K562 (cell line): ENCODE measurements around the gene UBE2V1. TPM values are rescaled to one million over a fixed set of nuclear protein-coding genes. Genes with fewer than 3 reads are reported as not detected.

ENCODE experiments used
- CHD2 ChIP-seq: IDR thresholded peaks from 2 replicates; pipeline ENCODE4 v1.6.1; 2011; ENCODE audit warnings: low read depth, low read length
- CXXC5 ChIP-seq: fragments of 250-450 bp; sonication (Bioruptor Pico); IDR thresholded peaks from 2 replicates; pipeline ENCODE4 v1.8.0; 2022; ENCODE audit warnings: inconsistent platforms, mild to moderate bottlenecking, moderate library complexity
- DPF2 ChIP-seq: fragments of 450-650 bp; IDR thresholded peaks from 2 replicates; pipeline ENCODE4 v1.6.1; 2016
- E2F6 ChIP-seq, 2 experiments: IDR thresholded peaks; 2 replicates each; pipeline ENCODE4 v1.6.1; 2011; ENCODE audit warnings: borderline replicate concordance in 1 of 2, control low read depth in 1 of 2, low read depth in 1 of 2, low read length in 1 of 2, mild to moderate bottlenecking in 1 of 2, mixed read lengths in 1 of 2, moderate library complexity in 1 of 2; ENCODE audit not compliant: insufficient read depth in 1 of 2, insufficient read length in 1 of 2, poor library complexity in 1 of 2, severe bottlenecking in 1 of 2; ENCODE audit errors: extremely low read depth in 1 of 2
- EP300 ChIP-seq: IDR thresholded peaks from 2 replicates; pipeline ENCODE4 v1.6.1; 2012; ENCODE audit warnings: low read length, improper control_type of control experiment
- EWSR1 ChIP-seq: fragments of 450-650 bp; IDR thresholded peaks from 2 replicates; pipeline ENCODE4 v1.6.1; 2018; ENCODE audit warnings: borderline replicate concordance, mild to moderate bottlenecking, low read depth, moderate library complexity; ENCODE audit not compliant: partially characterized antibody
- MAX ChIP-seq: sonication (generic); formaldehyde crosslinking; IDR thresholded peaks from 2 replicates; pipeline ENCODE4 v1.9.0; 2022; ENCODE audit warnings: mild to moderate bottlenecking, missing genetic modification reagents
- NR2C1 ChIP-seq, 2 experiments: fragments of 450-650 bp; IDR thresholded peaks; 2 replicates each; pipeline ENCODE4 v1.6.1; 2017; ENCODE audit warnings: mild to moderate bottlenecking in 2 of 2, antibody characterized with exemption in 1 of 2, inconsistent platforms in 1 of 2, missing compliant biosample characterization in 1 of 2, missing genetic modification characterization in 1 of 2
- NR4A1 ChIP-seq, 2 experiments: fragments of 250-450 bp in 1 of 2; fragments of 450-650 bp in 1 of 2; sonication (Bioruptor Pico) in 1 of 2; IDR thresholded peaks; 2 replicates each; pipeline versions ENCODE4 v1.4.0 to v1.6.1; 2016 to 2020; ENCODE audit warnings: mild to moderate bottlenecking in 2 of 2, missing compliant biosample characterization in 1 of 2, missing genetic modification characterization in 1 of 2, moderate library complexity in 1 of 2
- RBBP5 ChIP-seq: fragments of 200-600 bp; sonication (generic); IDR thresholded peaks from 2 replicates; pipeline ENCODE4 v1.6.1; 2012; ENCODE audit warnings: borderline replicate concordance, mild to moderate bottlenecking, low read length, control low read depth, inconsistent platforms; ENCODE audit not compliant: insufficient read depth, poor library complexity, severe bottlenecking
- ZBTB40 ChIP-seq, 2 experiments: fragments of 450-650 bp in 1 of 2; sonication (generic) in 1 of 2; formaldehyde crosslinking in 1 of 2; IDR thresholded peaks; 2 replicates each; pipeline versions ENCODE4 v1.7.1 to v1.9.0; 2016 to 2022; ENCODE audit warnings: inconsistent platforms in 1 of 2, mild to moderate bottlenecking in 1 of 2, missing genetic modification reagents in 1 of 2
- ZKSCAN8 ChIP-seq: fragments of 200-800 bp; sonication (Bioruptor generic); IDR thresholded peaks from 2 replicates; pipeline ENCODE4 v1.6.1; 2016; ENCODE audit warnings: missing genetic modification characterization, missing compliant biosample characterization
- polyA plus RNA-seq, 8 experiments: library from polyadenylated mRNA; depleted of rRNA in 4 of 8; stranded (reverse) in 5 of 8; unstranded in 3 of 8; fragments of >200 nt; fragmentation: Nextera tagmentation in 2 of 8; fragmentation: Illumina TruSeq in 1 of 8; extraction: Ambion mirVana in 2 of 8; extraction: Trizol in 1 of 8; gene quantifications; 2 replicates each; pipeline versions ENCODE4 v1.2.1 to v1.2.3, GENCODE V29; 2011 to 2014; ENCODE audit warnings: inconsistent platforms in 1 of 8, missing spikeins in 1 of 8
- total RNA-seq, 7 experiments: library from RNA; depleted of rRNA in 6 of 7; stranded (reverse); fragments of >200 nt in 6 of 7; fragmentation: Illumina TruSeq in 2 of 7; extraction: Trizol in 2 of 7; gene quantifications; 2 replicates each; pipeline versions ENCODE4 v1.2.1 to v1.2.3, GENCODE V29; 2011 to 2021; ENCODE audit warnings: low replicate concordance in 1 of 7

The UBE2V1 gene
- total and polyA plus RNA-seq, 9 of the 15 experiments (the other 6 are each of a cell fraction or from before 2014, with no cell fraction given) = 93.0 to 357 (median 119) TPM

GRCh38 chr20:50146732-50147662 lies 34.0 kb upstream of the UBE2V1 start (continued):
- no peak for TF ChIP-seq ZBTB40 (IDR thresholded peaks at IDR 0.05)
- TF ChIP-seq ZBTB40 (CRISPR knock-in tag; IDR thresholded peaks at IDR 0.05) = no peak
- TF ChIP-seq E2F6 (IDR thresholded peaks at IDR 0.05; ENCODE audit: borderline replicate concordance in 1 of 2, extremely low read depth in 1 of 2, insufficient read depth in 1 of 2, insufficient read length in 1 of 2, low read depth in 1 of 2, low read length in 1 of 2, poor library complexity in 1 of 2, severe bottlenecking in 1 of 2) = peak in 1 of 2 experiments; percentile 26
- peak; percentile 49; the same call in 1 of the 2 replicates for TF ChIP-seq CXXC5 (CRISPR knock-in tag)
- TF ChIP-seq EWSR1 = no peak
- TF ChIP-seq NR2C1 (IDR thresholded peaks at IDR 0.05) = no peak
- peak; percentile 41; the same call in 1 of the 2 replicates for TF ChIP-seq NR2C1 (tag; IDR thresholded peaks at IDR 0.05)
- TF ChIP-seq EP300 = peak; percentile 30; the same call in 1 of the 2 replicates
- no peak for TF ChIP-seq NR4A1 (CRISPR knock-in tag; IDR thresholded peaks at IDR 0.05)
- peak; percentile 44; the same call in 1 of the 2 replicates for TF ChIP-seq NR4A1 (tag; IDR thresholded peaks at IDR 0.05)
- peak; percentile 86 for TF ChIP-seq MAX
- peak; percentile 18; the same call in 1 of the 2 replicates for TF ChIP-seq DPF2
- TF ChIP-seq RBBP5 = peak; percentile 33
- no peak for TF ChIP-seq CHD2
- TF ChIP-seq ZKSCAN8 (CRISPR knock-in tag) = no peak
